Measurements from ENCODE around the gene COL2A1.
A peak's percentile ranks its signal among the peaks of the same experiment; 100 is the strongest.

The COL2A1 gene

DNA sequence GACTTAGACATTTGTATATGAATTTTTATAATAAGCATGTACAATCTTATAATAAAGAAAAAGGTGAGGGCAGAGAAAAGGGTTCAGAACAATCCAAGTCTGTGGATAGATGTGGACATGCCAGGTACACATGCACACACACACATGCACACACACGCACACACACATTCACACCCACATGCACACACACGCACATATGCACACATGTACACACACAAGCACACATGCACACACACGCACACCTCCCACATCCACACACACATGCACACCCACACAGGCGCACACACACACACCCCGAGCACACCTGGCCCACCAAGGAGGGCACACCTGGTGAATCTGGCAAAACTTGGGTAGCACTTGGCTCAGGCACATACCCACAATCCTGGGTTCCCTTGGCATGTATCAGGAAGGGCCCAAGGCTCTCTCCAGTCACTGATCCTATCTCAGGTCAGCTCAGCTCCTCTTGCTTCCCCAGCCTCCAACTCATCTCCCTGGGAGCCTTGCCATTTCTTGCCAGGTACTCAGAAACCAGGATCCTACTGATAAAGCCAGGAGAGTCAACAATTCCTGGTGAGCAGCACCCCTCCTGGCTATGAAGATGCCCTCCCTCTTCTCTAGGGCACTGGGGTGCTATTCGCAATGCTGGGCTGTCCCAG, 59.5 kb downstream of the COL2A1 start:
- DNase-seq (ENCODE audit: extremely low read depth, low read depth): no peak
- TF ChIP-seq, protein P1, sequence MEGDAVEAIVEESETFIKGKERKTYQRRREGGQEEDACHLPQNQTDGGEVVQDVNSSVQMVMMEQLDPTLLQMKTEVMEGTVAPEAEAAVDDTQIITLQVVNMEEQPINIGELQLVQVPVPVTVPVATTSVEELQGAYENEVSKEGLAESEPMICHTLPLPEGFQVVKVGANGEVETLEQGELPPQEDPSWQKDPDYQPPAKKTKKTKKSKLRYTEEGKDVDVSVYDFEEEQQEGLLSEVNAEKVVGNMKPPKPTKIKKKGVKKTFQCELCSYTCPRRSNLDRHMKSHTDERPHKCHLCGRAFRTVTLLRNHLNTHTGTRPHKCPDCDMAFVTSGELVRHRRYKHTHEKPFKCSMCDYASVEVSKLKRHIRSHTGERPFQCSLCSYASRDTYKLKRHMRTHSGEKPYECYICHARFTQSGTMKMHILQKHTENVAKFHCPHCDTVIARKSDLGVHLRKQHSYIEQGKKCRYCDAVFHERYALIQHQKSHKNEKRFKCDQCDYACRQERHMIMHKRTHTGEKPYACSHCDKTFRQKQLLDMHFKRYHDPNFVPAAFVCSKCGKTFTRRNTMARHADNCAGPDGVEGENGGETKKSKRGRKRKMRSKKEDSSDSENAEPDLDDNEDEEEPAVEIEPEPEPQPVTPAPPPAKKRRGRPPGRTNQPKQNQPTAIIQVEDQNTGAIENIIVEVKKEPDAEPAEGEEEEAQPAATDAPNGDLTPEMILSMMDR (IDR thresholded peaks at IDR 0.05; ENCODE audit: low read depth, low read length): no peak

- TF ChIP-seq, protein P1 (IDR thresholded peaks at IDR 0.05; ENCODE audit: low read depth, low read length): no peak
- DNase-seq (ENCODE audit: extremely low read depth, low read depth): no peak
Measured at GRCh38 chr12:47943623-47944340, 60.5 kb downstream of the COL2A1 start.

- TF ChIP-seq, protein P1 (IDR thresholded peaks at IDR 0.05; ENCODE audit: low read depth, low read length): no peak
- DNase-seq (ENCODE audit: extremely low read depth, low read depth): no peak
Measured at GRCh38 chr12:47942614-47943225, 61.6 kb downstream of the COL2A1 start.

GRCh38 chr12:47941871-47942613, 62.2 kb downstream of the COL2A1 start:
- no peak for DNase-seq (ENCODE audit: extremely low read depth, low read depth)
- TF ChIP-seq, protein P1 (IDR thresholded peaks at IDR 0.05; ENCODE audit: low read depth, low read length): peak; percentile 5

DNA sequence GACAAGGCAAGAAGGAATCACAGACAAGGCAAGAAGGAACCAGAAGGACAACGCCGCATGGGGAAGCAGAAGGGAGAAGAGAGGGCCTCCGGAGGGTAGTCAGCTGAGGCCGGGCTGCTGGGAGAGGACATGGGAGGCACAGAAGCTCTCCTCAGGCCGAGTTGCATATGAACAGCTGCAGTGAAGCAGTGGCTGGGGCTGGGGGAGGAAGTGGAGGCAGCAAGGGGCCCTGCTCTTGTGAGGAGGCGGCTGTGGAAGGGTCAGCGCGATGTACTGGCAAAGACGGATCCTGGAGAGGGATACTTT, 62.8 kb downstream of the COL2A1 start:
- TF ChIP-seq, protein P1 (IDR thresholded peaks at IDR 0.05; ENCODE audit: low read depth, low read length): no peak
- DNase-seq (ENCODE audit: extremely low read depth, low read depth): no peak

DNA sequence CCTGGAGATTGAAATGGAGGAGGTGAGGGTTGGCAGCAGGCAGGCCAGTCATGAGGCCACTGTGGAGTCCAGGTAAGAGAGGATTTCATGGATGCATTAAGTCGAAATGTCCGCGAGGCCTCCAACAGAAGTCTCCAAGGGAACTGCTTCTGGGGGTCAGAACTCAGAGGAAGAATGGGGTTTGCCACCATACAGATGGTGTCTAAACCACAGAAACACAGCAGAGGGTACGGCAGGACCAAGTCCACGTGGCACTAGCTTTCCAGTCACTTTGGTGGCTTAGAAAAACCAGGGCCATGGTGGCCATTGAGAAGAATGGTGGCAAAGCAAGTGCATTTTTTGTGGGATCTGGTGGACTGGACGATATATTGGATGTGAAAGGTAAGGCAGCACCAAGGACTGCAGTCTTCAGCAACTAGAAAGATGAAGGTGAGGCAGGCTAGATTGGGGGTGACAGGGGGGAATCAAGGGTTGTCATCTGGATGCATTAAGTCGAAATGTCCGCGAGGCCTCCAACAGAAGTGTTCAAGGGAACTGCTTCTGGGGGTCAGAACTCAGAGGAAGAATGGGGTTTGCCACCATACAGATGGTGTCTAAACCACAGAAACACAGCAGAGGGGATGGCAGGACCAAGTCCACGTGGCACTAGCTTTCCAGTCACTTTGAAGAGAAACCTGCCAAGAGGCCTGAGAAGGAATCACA, 63.4 kb downstream of the COL2A1 start:
- DNase-seq (ENCODE audit: extremely low read depth, low read depth): no peak
- TF ChIP-seq, protein P1 (IDR thresholded peaks at IDR 0.05; ENCODE audit: low read depth, low read length): no peak

Data from AG09319 (cell line).